Bronchial epithelial cell (primary cell): Measurements from ENCODE around the gene HOMER3. TPM values are rescaled to one million over a fixed set of nuclear protein-coding genes. Genes with fewer than 3 reads are reported as not detected.
A peak's percentile ranks its signal among the peaks of the same experiment; 100 is the strongest.

Source experiments
- DNase-seq: peaks from one replicate; pipeline ENCODE4 v3.0.0-alpha.2; 2010; ENCODE audit warnings: low read depth
- FAIRE-seq: peaks from 2 replicates; lab custom pipeline; 2011; peaks lifted over from hg19 to GRCh38; lab: Jason Lieb, UNC
- H3K27me3 ChIP-seq: 2 replicates; pipeline ENCODE4 v1.5.1; 2011; ENCODE audit warnings: low read length; ENCODE audit not compliant: control insufficient read depth, insufficient read depth
- H3K36me3 ChIP-seq: 2 replicates; pipeline ENCODE4 v1.5.1; 2011; ENCODE audit warnings: low read length; ENCODE audit not compliant: control insufficient read depth, insufficient read depth
- H3K4me3 ChIP-seq: 2 replicates; pipeline ENCODE4 v1.5.1; 2011; ENCODE audit warnings: mild to moderate bottlenecking, low read depth, low read length, control low read depth
- total RNA-seq: library from RNA; depleted of rRNA; stranded (reverse); fragments of >200 nt; gene quantifications from 2 replicates; pipeline ENCODE4 v1.2.1, GENCODE V29; 2014
- TF ChIP-seq, protein P1 (sequence below): IDR thresholded peaks from 2 replicates; pipeline ENCODE4 v1.5.1; 2011; ENCODE audit warnings: mild to moderate bottlenecking, moderate library complexity, low read length, control low read depth, inconsistent platforms; ENCODE audit not compliant: insufficient read depth, severe bottlenecking

HOMER3 gene
- total RNA-seq, 1 donor from 2014 or later: 129 TPM

DNA sequence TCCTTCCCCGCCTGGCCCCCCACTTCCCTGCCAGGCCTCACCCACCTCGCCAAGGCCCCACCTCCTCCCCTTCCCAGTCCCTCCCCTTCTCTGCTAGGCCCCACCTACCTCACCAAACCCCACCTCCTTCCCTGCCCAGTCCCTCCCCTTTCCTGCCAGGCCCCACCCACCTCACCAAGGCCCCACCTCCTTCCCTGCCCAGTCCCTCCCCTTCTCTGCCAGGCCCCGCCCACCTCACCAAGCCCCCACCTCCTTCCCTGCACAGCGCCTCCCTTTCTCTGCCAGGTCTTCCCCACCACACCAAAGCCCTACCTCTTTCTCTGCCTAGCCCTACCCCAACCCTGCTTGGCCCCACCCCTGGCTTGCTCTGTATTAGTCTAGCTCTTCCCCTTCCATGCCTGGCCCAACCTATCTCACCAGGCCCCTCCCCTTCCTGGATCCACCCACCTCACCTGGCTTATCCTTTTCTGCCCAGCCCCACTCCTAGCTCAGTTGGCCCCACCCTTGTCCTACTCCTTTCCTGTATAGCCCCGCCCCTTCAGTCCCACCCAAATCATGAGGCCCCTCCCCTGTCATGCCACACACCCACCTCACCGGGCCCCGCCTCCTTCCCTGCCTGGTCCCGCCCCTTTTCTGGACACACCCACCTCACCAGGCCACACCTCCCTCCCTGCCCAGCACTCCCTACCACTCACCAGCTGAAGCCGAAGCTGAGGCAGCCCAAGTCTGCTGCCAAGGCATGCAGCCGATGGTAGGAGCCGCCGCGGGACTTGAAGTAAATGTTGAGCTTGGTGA, 61.2 kb downstream of the HOMER3 start:
- Histone ChIP-seq H3K4me3 (no peak overlapping the region), H3K27me3 (no peaks in the 10 kb centered on the region), H3K36me3 (no peaks in the 10 kb centered on the region)
- TF ChIP-seq, protein P1, sequence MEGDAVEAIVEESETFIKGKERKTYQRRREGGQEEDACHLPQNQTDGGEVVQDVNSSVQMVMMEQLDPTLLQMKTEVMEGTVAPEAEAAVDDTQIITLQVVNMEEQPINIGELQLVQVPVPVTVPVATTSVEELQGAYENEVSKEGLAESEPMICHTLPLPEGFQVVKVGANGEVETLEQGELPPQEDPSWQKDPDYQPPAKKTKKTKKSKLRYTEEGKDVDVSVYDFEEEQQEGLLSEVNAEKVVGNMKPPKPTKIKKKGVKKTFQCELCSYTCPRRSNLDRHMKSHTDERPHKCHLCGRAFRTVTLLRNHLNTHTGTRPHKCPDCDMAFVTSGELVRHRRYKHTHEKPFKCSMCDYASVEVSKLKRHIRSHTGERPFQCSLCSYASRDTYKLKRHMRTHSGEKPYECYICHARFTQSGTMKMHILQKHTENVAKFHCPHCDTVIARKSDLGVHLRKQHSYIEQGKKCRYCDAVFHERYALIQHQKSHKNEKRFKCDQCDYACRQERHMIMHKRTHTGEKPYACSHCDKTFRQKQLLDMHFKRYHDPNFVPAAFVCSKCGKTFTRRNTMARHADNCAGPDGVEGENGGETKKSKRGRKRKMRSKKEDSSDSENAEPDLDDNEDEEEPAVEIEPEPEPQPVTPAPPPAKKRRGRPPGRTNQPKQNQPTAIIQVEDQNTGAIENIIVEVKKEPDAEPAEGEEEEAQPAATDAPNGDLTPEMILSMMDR: no peak
- FAIRE-seq (no peak), DNase-seq (peak; percentile 38)

Other genes with a start within 250 kb of the HOMER3 start
- not detected in 2 replicates for gene COMP, start 149.9 kb downstream of the HOMER3 start, total RNA-seq
- 80.9 and 82.9 TPM in 2 replicates for gene UPF1, start 109.3 kb downstream of the HOMER3 start, total RNA-seq
- gene CERS1, start 45.1 kb downstream of the HOMER3 start, total RNA-seq: 0.13 and 0.26 TPM in 2 replicates
- gene COPE, start 21.8 kb downstream of the HOMER3 start, total RNA-seq: 268 and 331 TPM in 2 replicates
- 68.4 and 76.1 TPM in 2 replicates for gene DDX49, start 21.5 kb downstream of the HOMER3 start, total RNA-seq
- 19.5 and 21.6 TPM in 2 replicates for gene SUGP2, start 92.3 kb upstream of the HOMER3 start, total RNA-seq
- gene ARMC6, start 92.4 kb upstream of the HOMER3 start, total RNA-seq: 37.5 and 78.2 TPM in 2 replicates
- gene SLC25A42, start 122.8 kb upstream of the HOMER3 start, total RNA-seq: 1.3 TPM in 2 replicates
- gene TMEM161A, start 197.3 kb upstream of the HOMER3 start, total RNA-seq: 25.7 and 28.7 TPM in 2 replicates
- under 0.01 and 0.26 TPM in 2 replicates for gene MEF2B, start 229.0 kb upstream of the HOMER3 start, total RNA-seq